GM19372 (cell line): ENCODE results near the gene JAZF1.

Experiments
- ATAC-seq: cut with Tn5 transposase; IDR thresholded peaks from one replicate; pipeline ENCODE4 v1.9.1; 2021; ENCODE audit warnings: mild to moderate bottlenecking, low read depth, moderate library complexity; ENCODE audit not compliant: unreplicated experiment

JAZF1 gene

GRCh38 chr7:28142650-28143049 is 37.9 kb downstream of the JAZF1 start:
- no peak for ATAC-seq

GRCh38 chr7:28140979-28141378 is 39.6 kb downstream of the JAZF1 start:
- no peak for ATAC-seq

DNA sequence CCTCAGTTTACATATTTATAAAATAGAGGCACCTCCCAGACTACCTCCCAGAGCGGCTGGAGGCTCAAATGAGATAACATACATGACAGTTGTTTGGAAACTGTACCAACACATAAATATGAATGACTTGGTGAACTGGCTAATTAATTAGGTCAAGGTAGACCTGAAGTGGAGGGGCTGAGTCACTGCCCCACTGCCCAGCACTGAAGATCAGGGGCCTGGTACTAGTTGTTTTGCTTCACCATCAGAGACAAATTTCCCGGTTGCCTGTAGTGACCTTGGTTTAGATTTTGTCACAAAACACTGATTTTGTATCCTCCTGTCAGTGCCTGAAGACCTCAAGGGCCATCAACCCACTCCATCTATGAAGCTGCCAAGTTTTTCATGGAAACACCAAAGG is 41.8 kb downstream of the JAZF1 start:
- no peak for ATAC-seq

- ATAC-seq, result no peak
Observed at GRCh38 chr7:28137463-28137862, 43.1 kb downstream of the JAZF1 start.

- ATAC-seq, result no peak
Observed at GRCh38 chr7:28136885-28137284, 43.7 kb downstream of the JAZF1 start.

- ATAC-seq, result no peak
Observed at GRCh38 chr7:28136420-28136819, 44.2 kb downstream of the JAZF1 start.

GRCh38 chr7:28135760-28136159 is 44.8 kb downstream of the JAZF1 start:
- ATAC-seq, result no peak

DNA sequence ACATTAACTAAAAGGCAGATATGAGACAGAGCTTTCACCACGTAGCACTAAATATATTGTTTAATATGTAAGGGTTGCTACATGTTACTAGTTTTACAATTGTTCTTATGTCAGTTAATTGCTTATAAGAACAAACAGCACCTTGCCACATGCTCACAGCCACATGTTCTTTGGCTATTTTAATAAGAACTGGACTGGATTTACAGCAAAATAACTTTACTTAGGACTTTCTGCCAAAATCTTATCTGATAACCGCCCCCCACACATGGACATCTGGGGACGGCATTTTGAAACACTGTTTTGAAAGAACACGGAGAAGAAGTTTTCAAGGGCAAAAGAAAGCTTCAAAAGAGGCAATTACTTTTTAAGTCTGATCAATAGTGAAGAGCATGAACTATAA is 45.3 kb downstream of the JAZF1 start:
- no peak for ATAC-seq

DNA sequence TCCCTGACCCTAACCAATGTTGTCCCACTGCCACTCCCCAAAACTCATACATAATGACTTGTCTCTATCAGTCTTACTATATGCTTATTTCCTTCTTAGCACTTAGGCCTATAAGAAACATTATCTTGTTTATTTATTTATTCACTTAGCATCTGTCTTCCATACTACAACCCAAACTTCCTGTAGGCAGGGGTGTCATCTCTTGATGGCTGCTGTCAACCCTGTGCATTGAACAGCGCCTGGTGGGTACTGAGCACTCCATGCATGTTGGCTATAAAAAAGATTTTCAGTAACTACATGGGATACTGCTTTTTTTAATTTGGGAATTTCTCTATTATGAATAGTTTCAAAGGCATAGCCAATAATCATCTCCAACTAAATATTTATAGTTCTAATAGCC is 46.7 kb downstream of the JAZF1 start:
- no peak for ATAC-seq

GRCh38 chr7:28132959-28133870 is 47.4 kb downstream of the JAZF1 start:
- no peak for ATAC-seq

DNA sequence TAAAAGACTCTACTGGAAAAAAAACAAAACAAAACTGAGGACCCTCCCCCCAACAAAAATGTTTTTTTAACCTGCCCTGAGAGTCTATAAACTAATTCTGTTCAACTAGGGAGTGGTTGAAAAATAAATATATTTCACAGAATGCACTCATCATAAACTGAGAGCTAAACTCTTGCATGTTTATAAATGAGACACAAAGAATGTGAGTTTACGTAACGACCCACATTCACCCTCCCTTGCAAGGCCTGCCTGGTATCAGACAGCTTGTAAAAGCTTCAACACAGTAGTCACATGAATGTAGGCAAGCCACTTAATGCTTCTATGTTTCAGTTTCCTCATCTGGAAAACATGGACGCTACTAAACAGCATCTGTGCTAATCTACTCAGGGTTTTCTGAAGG is 50.3 kb downstream of the JAZF1 start:
- no peak for ATAC-seq

GRCh38 chr7:28128608-28129007 is 52.0 kb downstream of the JAZF1 start:
- ATAC-seq, result no peak

DNA sequence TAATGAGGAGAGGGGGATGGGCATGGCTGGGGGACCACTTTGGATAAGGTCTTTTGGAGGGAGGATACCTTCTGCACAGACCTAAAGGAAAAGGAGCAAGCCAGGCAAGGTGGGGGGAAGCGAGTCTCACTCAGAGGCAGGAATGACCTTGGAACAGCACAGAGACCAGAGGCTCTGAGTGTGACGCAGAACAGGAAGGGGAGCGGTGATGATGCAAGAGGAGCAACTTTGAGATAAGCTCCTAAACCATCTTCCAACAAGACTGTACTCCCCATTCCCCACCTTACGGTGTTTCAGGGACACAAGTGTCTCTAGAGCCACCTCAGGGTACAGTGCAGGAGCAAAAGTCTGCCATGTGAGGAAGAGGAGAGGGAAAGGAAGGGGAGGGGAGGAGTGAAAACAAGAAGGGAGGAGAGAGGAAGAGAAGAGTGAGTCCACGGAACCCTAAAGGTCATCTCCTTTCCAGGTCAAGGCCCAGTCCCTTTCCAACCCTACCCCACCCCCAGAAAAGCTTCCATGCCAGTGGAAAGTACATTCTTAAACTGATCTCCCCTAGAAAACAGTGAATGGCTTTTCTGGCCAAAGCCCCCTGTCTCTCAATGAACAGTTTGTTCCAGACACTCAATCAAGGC is 54.1 kb downstream of the JAZF1 start:
- ATAC-seq, result no peak

GRCh38 chr7:28125431-28126409 is 54.9 kb downstream of the JAZF1 start:
- no peak for ATAC-seq

- ATAC-seq, result no peak
Observed at GRCh38 chr7:28124413-28124812, 56.2 kb downstream of the JAZF1 start.

- no peak for ATAC-seq
Observed at GRCh38 chr7:28123752-28124151, 56.8 kb downstream of the JAZF1 start.

DNA sequence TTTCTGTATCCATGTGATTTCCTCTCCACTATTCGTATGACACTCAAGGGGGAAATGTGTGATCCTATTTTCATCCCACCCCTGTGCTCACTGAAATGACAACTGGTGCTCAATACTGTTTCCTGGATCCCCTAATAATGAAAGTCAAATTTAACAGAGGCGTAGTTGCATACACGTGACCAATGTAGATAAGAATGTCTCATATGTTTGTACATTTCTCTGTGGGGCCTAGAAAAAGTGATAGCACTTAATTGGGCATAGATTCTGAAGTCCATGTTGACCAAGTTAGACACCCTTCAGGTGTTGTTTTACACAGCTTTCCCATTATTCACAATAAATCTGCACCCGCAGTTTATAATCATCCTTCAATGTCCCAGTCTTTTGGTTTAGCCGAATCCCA is 59.1 kb downstream of the JAZF1 start:
- no peak for ATAC-seq

GRCh38 chr7:28116041-28116440 is 64.6 kb downstream of the JAZF1 start:
- ATAC-seq, result no peak

- ATAC-seq, result no peak
Observed at GRCh38 chr7:28115261-28115660, 65.3 kb downstream of the JAZF1 start.

GRCh38 chr7:28114056-28114455 is 66.5 kb downstream of the JAZF1 start:
- no peak for ATAC-seq
